A673 (cell line): ENCODE data around the gene SMAD1. TPM values are rescaled to one million over a fixed set of nuclear protein-coding genes. Genes with fewer than 3 reads are reported as not detected.

ENCODE experiments used
- BruUV-seq: library from RNA; stranded (reverse); fragments of 400-500 nt; replicated peaks from 2 replicates; lab custom pipeline; 2021; lab: Mats Ljungman, UMichigan
- CTCF ChIA-PET: fragments of 300-600 bp; sonication (Branson Sonifier 250); formaldehyde crosslinking; loops from one replicate; lab custom pipeline; 2022; ENCODE audit warnings: antibody characterized with exemption; lab: Charles Lee
- POLR2A ChIA-PET: fragments of 300-600 bp; sonication (Branson Sonifier 250); formaldehyde crosslinking; loops from one replicate; lab custom pipeline; 2022; ENCODE audit warnings: antibody characterized with exemption; ENCODE audit not compliant: low non-redundant PET; lab: Charles Lee
- DNase-seq: peaks from one replicate; pipeline ENCODE4 v3.0.0-alpha.2; 2015; ENCODE audit warnings: low spot score
- H3K27ac ChIP-seq: fragments of 200-600 bp; sonication (generic); 2 replicates; pipeline ENCODE4 v1.5.1; 2016; ENCODE audit warnings: mixed run types, low read depth, mild to moderate bottlenecking, mixed read lengths, antibody characterized with exemption, low read length; ENCODE audit not compliant: poor library complexity, severe bottlenecking
- H3K27me3 ChIP-seq: fragments of 200-600 bp; sonication (generic); replicated peaks from 2 replicates; pipeline ENCODE4 v1.6.1; 2017; ENCODE audit warnings: mixed run types, low read depth, mild to moderate bottlenecking, mixed read lengths, antibody characterized with exemption, low read length; ENCODE audit not compliant: insufficient read depth, poor library complexity
- H3K36me3 ChIP-seq: fragments of 200-600 bp; sonication (generic); 2 replicates; pipeline ENCODE4 v1.6.1; 2016; ENCODE audit warnings: mixed run types, mild to moderate bottlenecking, mixed read lengths, antibody characterized with exemption, low read length; ENCODE audit not compliant: insufficient read depth, poor library complexity, severe bottlenecking
- H3K4me1 ChIP-seq: fragments of 200-600 bp; sonication (generic); 2 replicates; pipeline ENCODE4 v1.6.1; 2017; ENCODE audit warnings: mixed run types, mild to moderate bottlenecking, mixed read lengths, antibody characterized with exemption, low read length; ENCODE audit not compliant: insufficient read depth, poor library complexity, severe bottlenecking
- H3K4me3 ChIP-seq: fragments of 200-600 bp; sonication (generic); 2 replicates; pipeline ENCODE4 v1.5.1; 2016; ENCODE audit warnings: low read depth, mixed run types, mild to moderate bottlenecking, mixed read lengths, low read length; ENCODE audit not compliant: poor library complexity, severe bottlenecking
- H3K9me3 ChIP-seq: fragments of 200-600 bp; sonication (generic); 2 replicates; pipeline ENCODE4 v1.6.1; 2016; ENCODE audit warnings: mixed run types, low read depth, mild to moderate bottlenecking, mixed read lengths, antibody characterized with exemption, low read length; ENCODE audit not compliant: poor library complexity, severe bottlenecking
- EZH2 ChIP-seq: fragments of 200-600 bp; sonication (generic); IDR thresholded peaks from 2 replicates; pipeline ENCODE4 v1.6.1; 2017; ENCODE audit warnings: borderline replicate concordance, low read depth, mild to moderate bottlenecking, mixed read lengths, antibody characterized with exemption, low read length; ENCODE audit not compliant: poor library complexity, severe bottlenecking
- intact Hi-C: fragments of 100-400 bp; cut with micrococcal nuclease; formaldehyde crosslinking; loops from one replicate; pipeline ENCODE4 v1.10.0; 2022; ENCODE audit not compliant: unreplicated experiment
- total RNA-seq: library from RNA; stranded (reverse); gene quantifications from 2 replicates; pipeline ENCODE4 v1.2.3, GENCODE V29; 2021
- TF ChIP-seq, protein P1 (sequence below): fragments of 300-800, 200-600 bp; sonication (generic); conservative IDR thresholded peaks from 2 replicates; pipeline ENCODE4 v1.5.1; 2017; ENCODE audit warnings: low read depth, mild to moderate bottlenecking, antibody characterized with exemption, low read length, moderate library complexity, mixed read lengths

The SMAD1 gene
- total RNA-seq, 1 experiment from 2014 or later, result 33.7 TPM

DNA sequence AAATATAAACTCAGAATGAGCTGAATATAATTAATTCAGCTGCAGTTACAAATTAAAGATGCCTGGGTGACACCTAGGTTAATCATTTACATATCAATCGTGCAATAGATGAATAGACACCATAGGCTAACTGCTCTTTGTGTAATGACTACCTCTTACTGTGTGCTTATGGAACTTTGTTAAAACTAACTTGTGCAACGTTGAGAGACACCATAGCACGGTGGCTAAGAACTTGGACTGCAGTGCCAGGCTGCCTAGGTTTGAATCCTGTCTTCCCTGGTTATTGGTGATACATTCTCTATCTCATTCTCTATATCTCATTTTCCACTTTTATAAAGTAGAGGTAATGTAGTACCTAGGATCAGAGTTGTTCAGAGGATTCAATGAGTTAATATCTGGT lies 46.9 kb downstream of the SMAD1 start:
- H3K4me1 ChIP-seq, result peaks cover 10% of the 10 kb centered on the region
- DNase-seq, result no peak
- intact Hi-C loops, result no loop called here
- BruUV-seq, result no TSS peak
- POLR2A ChIA-PET, result no interaction called here
- no peak overlapping the region for H3K4me3 ChIP-seq
- no peaks in the 10 kb centered on the region for H3K36me3 ChIP-seq
- H3K27me3 ChIP-seq, result no peaks in the 10 kb centered on the region
- CTCF ChIA-PET, result no interaction called here
- H3K27ac ChIP-seq, result no peak overlapping the region
- no peak for TF ChIP-seq EZH2
- TF ChIP-seq, protein P1, sequence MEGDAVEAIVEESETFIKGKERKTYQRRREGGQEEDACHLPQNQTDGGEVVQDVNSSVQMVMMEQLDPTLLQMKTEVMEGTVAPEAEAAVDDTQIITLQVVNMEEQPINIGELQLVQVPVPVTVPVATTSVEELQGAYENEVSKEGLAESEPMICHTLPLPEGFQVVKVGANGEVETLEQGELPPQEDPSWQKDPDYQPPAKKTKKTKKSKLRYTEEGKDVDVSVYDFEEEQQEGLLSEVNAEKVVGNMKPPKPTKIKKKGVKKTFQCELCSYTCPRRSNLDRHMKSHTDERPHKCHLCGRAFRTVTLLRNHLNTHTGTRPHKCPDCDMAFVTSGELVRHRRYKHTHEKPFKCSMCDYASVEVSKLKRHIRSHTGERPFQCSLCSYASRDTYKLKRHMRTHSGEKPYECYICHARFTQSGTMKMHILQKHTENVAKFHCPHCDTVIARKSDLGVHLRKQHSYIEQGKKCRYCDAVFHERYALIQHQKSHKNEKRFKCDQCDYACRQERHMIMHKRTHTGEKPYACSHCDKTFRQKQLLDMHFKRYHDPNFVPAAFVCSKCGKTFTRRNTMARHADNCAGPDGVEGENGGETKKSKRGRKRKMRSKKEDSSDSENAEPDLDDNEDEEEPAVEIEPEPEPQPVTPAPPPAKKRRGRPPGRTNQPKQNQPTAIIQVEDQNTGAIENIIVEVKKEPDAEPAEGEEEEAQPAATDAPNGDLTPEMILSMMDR, result no peak
- no peaks in the 10 kb centered on the region for H3K9me3 ChIP-seq

GRCh38 chr4:145530189-145530588 lies 48.5 kb downstream of the SMAD1 start:
- H3K4me3 ChIP-seq, result no peak overlapping the region
- CTCF ChIA-PET, result no interaction called here
- no peak for DNase-seq
- H3K36me3 ChIP-seq, result no peaks in the 10 kb centered on the region
- TF ChIP-seq, protein P1, result no peak
- TF ChIP-seq EZH2, result no peak
- POLR2A ChIA-PET, result no interaction called here
- no peak overlapping the region for H3K27ac ChIP-seq
- intact Hi-C loops, result no loop called here
- H3K4me1 ChIP-seq, result peaks cover 10% of the 10 kb centered on the region
- H3K9me3 ChIP-seq, result no peaks in the 10 kb centered on the region
- no TSS peak for BruUV-seq
- H3K27me3 ChIP-seq, result no peaks in the 10 kb centered on the region

DNA sequence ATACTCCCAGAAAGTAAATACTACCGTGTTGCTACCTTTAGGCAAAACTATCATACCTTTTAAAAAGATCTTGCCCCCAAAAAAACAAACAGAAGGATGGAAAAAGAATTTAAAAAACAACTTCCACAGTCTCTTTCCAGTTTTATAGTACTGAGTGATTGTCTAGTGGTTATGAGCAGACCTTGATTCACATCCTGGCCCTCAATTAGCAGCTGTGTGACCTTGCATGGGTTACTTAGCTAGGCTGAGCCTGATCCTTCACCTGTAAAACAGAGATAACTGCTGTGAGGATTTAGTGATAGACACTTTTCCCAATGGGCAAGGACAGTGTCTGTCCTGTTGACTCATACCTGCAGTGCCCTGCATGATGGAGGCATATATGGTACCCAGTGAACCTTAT lies 49.0 kb downstream of the SMAD1 start:
- no peak overlapping the region for H3K27ac ChIP-seq
- no peak for DNase-seq
- POLR2A ChIA-PET, result no interaction called here
- H3K4me3 ChIP-seq, result no peak overlapping the region
- no peak for TF ChIP-seq EZH2
- TF ChIP-seq, protein P1, result no peak
- H3K27me3 ChIP-seq, result no peaks in the 10 kb centered on the region
- BruUV-seq, result no TSS peak
- no peaks in the 10 kb centered on the region for H3K9me3 ChIP-seq
- intact Hi-C loops, result no loop called here
- H3K4me1 ChIP-seq, result peaks cover 10% of the 10 kb centered on the region
- CTCF ChIA-PET, result no interaction called here
- no peaks in the 10 kb centered on the region for H3K36me3 ChIP-seq
